H1 (cell line): ENCODE measurements around the gene SSR1. TPM values are rescaled to one million over a fixed set of nuclear protein-coding genes. Genes with fewer than 3 reads are reported as not detected.

Experiments
- CTCF ChIA-PET: fragments of 300-600 bp; sonication (Branson Sonifier 250); formaldehyde crosslinking; loops from one replicate; lab custom pipeline; 2021; ENCODE audit not compliant: partially characterized antibody; lab: Charles Lee
- POLR2A ChIA-PET: fragments of 300-600 bp; sonication (Branson Sonifier 250); formaldehyde crosslinking; loops from one replicate; lab custom pipeline; 2021; ENCODE audit warnings: inconsistent platforms; ENCODE audit not compliant: partially characterized antibody; lab: Charles Lee
- DNase-seq, 2 experiments: peaks; one replicate each; pipeline versions ENCODE4 v3.0.0 to v3.0.0-alpha.2; 2010 to 2022; ENCODE audit warnings: low spot score in 2 of 2, low read depth in 1 of 2, mixed read lengths in 1 of 2
- FAIRE-seq: peaks from 2 replicates; lab custom pipeline; 2011; peaks lifted over from hg19 to GRCh38; lab: Jason Lieb, UNC
- H2AFZ ChIP-seq: 2 replicates; pipeline ENCODE4 v1.8.1; 2012; ENCODE audit warnings: low read length, inconsistent platforms
- H2AK5ac ChIP-seq: 2 replicates; pipeline ENCODE4 v1.6.1; 2013; ENCODE audit warnings: low read depth, low read length
- H2BK120ac ChIP-seq: replicated peaks from 2 replicates; pipeline ENCODE3; 2013; ENCODE audit warnings: low read depth, low read length, inconsistent platforms
- H2BK12ac ChIP-seq: 2 replicates; pipeline ENCODE4 v1.6.1; 2013; ENCODE audit warnings: low read depth, low read length
- H2BK15ac ChIP-seq: 2 replicates; pipeline ENCODE4 v1.6.1; 2013; ENCODE audit warnings: low read length
- H2BK20ac ChIP-seq: 2 replicates; pipeline ENCODE4 v1.6.1; 2013; ENCODE audit warnings: low read length
- H2BK5ac ChIP-seq: 2 replicates; pipeline ENCODE4 v1.6.1; 2013; ENCODE audit warnings: low read depth, low read length
- H3K14ac ChIP-seq: 2 replicates; pipeline ENCODE4 v1.6.1; 2013; ENCODE audit warnings: inconsistent platforms; ENCODE audit not compliant: insufficient read length
- H3K18ac ChIP-seq: 2 replicates; pipeline ENCODE4 v1.6.1; 2013; ENCODE audit warnings: low read length; ENCODE audit errors: extremely low read depth
- H3K23ac ChIP-seq: 2 replicates; pipeline ENCODE4 v1.6.1; 2013; ENCODE audit warnings: inconsistent platforms; ENCODE audit not compliant: insufficient read length
- H3K23me2 ChIP-seq: 2 replicates; pipeline ENCODE4 v1.6.1; 2013; ENCODE audit warnings: low read depth, low read length
- H3K27ac ChIP-seq: 2 replicates; pipeline ENCODE4 v1.6.1; 2011; ENCODE audit warnings: low read depth, low read length, inconsistent platforms
- H3K27me3 ChIP-seq, 4 experiments: replicated peaks in 1 of 4; 1 replicate in 1 of 4; 2 replicates in 3 of 4; pipeline versions ENCODE4 v1.6.1 to v1.8.1; 2011 to 2013; ENCODE audit warnings: low read length in 3 of 4, mild to moderate bottlenecking in 3 of 4, inconsistent platforms in 2 of 4, mixed read lengths in 2 of 4, moderate library complexity in 1 of 4; ENCODE audit not compliant: control insufficient read depth in 3 of 4, insufficient read depth in 3 of 4; ENCODE audit errors: extremely low read depth in 1 of 4
- H3K36me3 ChIP-seq, 4 experiments: 2 replicates each; pipeline versions ENCODE4 v1.6.1 to v1.8.1; 2011 to 2013; ENCODE audit warnings: mild to moderate bottlenecking in 4 of 4, low read length in 3 of 4, moderate library complexity in 2 of 4, control low read depth in 1 of 4, inconsistent platforms in 1 of 4; ENCODE audit not compliant: insufficient read depth in 4 of 4, control insufficient read depth in 2 of 4
- H3K4ac ChIP-seq: replicated peaks from 2 replicates; pipeline ENCODE3; 2013; ENCODE audit warnings: low read length, low read depth, mixed read lengths, inconsistent platforms; ENCODE audit not compliant: insufficient read length
- H3K4me1 ChIP-seq, 4 experiments: replicated peaks in 1 of 4; 1 replicate in 1 of 4; 2 replicates in 3 of 4; pipeline versions ENCODE4 v1.6.1 to v1.8.1; 2011 to 2013; ENCODE audit warnings: low read length in 3 of 4, inconsistent platforms in 2 of 4, mixed read lengths in 1 of 4; ENCODE audit not compliant: insufficient read depth in 4 of 4, control insufficient read depth in 3 of 4
- H3K4me2 ChIP-seq, 2 experiments: 2 replicates each; pipeline versions ENCODE4 v1.6.1 to v1.8.1; 2011 to 2013; ENCODE audit warnings: low read depth in 2 of 2, low read length in 2 of 2, control low read depth in 1 of 2, inconsistent platforms in 1 of 2, mild to moderate bottlenecking in 1 of 2; ENCODE audit not compliant: insufficient read depth in 1 of 2
- H3K4me3 ChIP-seq, 4 experiments: fragments of 200-600, 300-600 bp in 1 of 4; sonication (generic), shearing (Covaris generic), sonication (Bioruptor Twin) in 1 of 4; 2 replicates each; pipeline versions ENCODE4 v1.5.1 to v1.8.1; 2011 to 2016; ENCODE audit warnings: low read length in 4 of 4, low read depth in 3 of 4, control low read depth in 2 of 4, inconsistent platforms in 2 of 4, mild to moderate bottlenecking in 2 of 4, mixed read lengths in 1 of 4, moderate library complexity in 1 of 4; ENCODE audit not compliant: insufficient read depth in 2 of 4; ENCODE audit errors: extremely low read depth in 1 of 4
- H3K56ac ChIP-seq: replicated peaks from 2 replicates; pipeline ENCODE3; 2013; ENCODE audit warnings: low read depth, mild to moderate bottlenecking, mixed read lengths, low read length, inconsistent platforms; ENCODE audit not compliant: insufficient read length
- H3K79me1 ChIP-seq: 2 replicates; pipeline ENCODE4 v1.6.1; 2013; ENCODE audit warnings: low read depth, low read length, control low read depth
- H3K79me2 ChIP-seq, 2 experiments: 2 replicates each; pipeline versions ENCODE4 v1.6.1 to v1.8.1; 2012 to 2013; ENCODE audit warnings: low read length in 2 of 2, mild to moderate bottlenecking in 2 of 2, inconsistent platforms in 1 of 2; ENCODE audit not compliant: insufficient read depth in 2 of 2, control insufficient read depth in 1 of 2
- H3K9ac ChIP-seq, 4 experiments: replicated peaks in 1 of 4; 1 replicate in 1 of 4; 2 replicates in 3 of 4; pipeline versions ENCODE4 v1.6.1 to v1.8.1; 2011 to 2013; ENCODE audit warnings: low read depth in 3 of 4, low read length in 3 of 4, control low read depth in 2 of 4, mild to moderate bottlenecking in 2 of 4, moderate library complexity in 2 of 4, inconsistent platforms in 1 of 4; ENCODE audit errors: extremely low read depth in 1 of 4
- H3K9me3 ChIP-seq, 2 experiments: 2 replicates each; pipeline versions ENCODE4 v1.6.1 to v1.8.1; 2012 to 2013; ENCODE audit warnings: mild to moderate bottlenecking in 2 of 2, moderate library complexity in 2 of 2, control low read depth in 1 of 2, inconsistent platforms in 1 of 2, low read depth in 1 of 2, low read length in 1 of 2, mixed read lengths in 1 of 2; ENCODE audit not compliant: insufficient read depth in 2 of 2
- H4K20me1 ChIP-seq, 2 experiments: replicated peaks in 1 of 2; 2 replicates each; pipeline versions ENCODE3 to v1.8.1; 2011 to 2013; ENCODE audit warnings: inconsistent platforms in 2 of 2, low read length in 2 of 2, mild to moderate bottlenecking in 1 of 2; ENCODE audit not compliant: insufficient read depth in 2 of 2, control insufficient read depth in 1 of 2
- H4K5ac ChIP-seq: 2 replicates; pipeline ENCODE4 v1.6.1; 2013; ENCODE audit warnings: low read length, low read depth, mixed read lengths, inconsistent platforms; ENCODE audit not compliant: insufficient read length
- H4K8ac ChIP-seq: 2 replicates; pipeline ENCODE4 v1.8.0; 2013; ENCODE audit warnings: mild to moderate bottlenecking, moderate library complexity, low read length, inconsistent platforms; ENCODE audit not compliant: insufficient read depth; ENCODE audit errors: extremely low read depth
- H4K91ac ChIP-seq: replicated peaks from 2 replicates; pipeline ENCODE3; 2013; ENCODE audit warnings: low read length, mixed read lengths, inconsistent platforms; ENCODE audit not compliant: insufficient read length
- ASH2L ChIP-seq: fragments of 200-600, 300-600 bp; sonication (generic); IDR thresholded peaks from one replicate; pipeline ENCODE4 v1.7.1; 2017; ENCODE audit warnings: low read length
- BACH1 ChIP-seq: IDR thresholded peaks from 2 replicates; pipeline ENCODE4 v1.6.1; 2012; ENCODE audit warnings: low read length, improper control_type of control experiment
- CEBPB ChIP-seq: IDR thresholded peaks from 2 replicates; pipeline ENCODE4 v1.6.1; 2012; ENCODE audit warnings: low read depth, low read length
- SAP30 ChIP-seq: fragments of 300-600 bp; sonication (generic); IDR thresholded peaks from 2 replicates; pipeline ENCODE4 v1.7.1; 2012; ENCODE audit warnings: low read length, moderate library complexity, mild to moderate bottlenecking, inconsistent platforms; ENCODE audit not compliant: insufficient read depth, insufficient replicate concordance
- SIX5 ChIP-seq: IDR thresholded peaks from 2 replicates; pipeline ENCODE4 v1.6.1; 2011; ENCODE audit warnings: mild to moderate bottlenecking, low read depth, low read length
- YY1 ChIP-seq: IDR thresholded peaks from 2 replicates; pipeline ENCODE4 v1.6.1; 2011; ENCODE audit warnings: low read depth, mild to moderate bottlenecking, low read length
- WGBS, 2 experiments: shearing (Covaris generic) in 1 of 2; methylation state at CpG; one replicate each; pipeline versions ENCODE4 v1.1.6 to v1.1.7; 2013 to 2015; ENCODE audit warnings: low lambda C conversion rate in 2 of 2, mixed read lengths in 2 of 2, inconsistent platforms in 1 of 2, low coverage in 1 of 2, missing lambda C conversion rate in 1 of 2; ENCODE audit not compliant: insufficient replicate concordance in 2 of 2, insufficient coverage in 1 of 2, insufficient read length in 1 of 2; ENCODE audit errors: extremely low coverage in 1 of 2, missing lambda C conversion rate in 1 of 2; 5-methylcytosine and 5-hydroxymethylcytosine counted together
- polyA plus RNA-seq, 7 experiments: library from polyadenylated mRNA; depleted of rRNA in 3 of 7; stranded (reverse) in 5 of 7; unstranded in 2 of 7; fragments of >200 nt in 5 of 7; fragments of 200-250 nt in 2 of 7; gene quantifications; 1 replicate in 5 of 7; 2 replicates in 1 of 7; 4 replicates in 1 of 7; pipeline versions ENCODE4 v1.2.1 to v1.2.3, GENCODE V29; 2011 to 2013; ENCODE audit warnings: missing spikeins in 2 of 7, mixed read lengths in 2 of 7
- total RNA-seq: library from RNA; stranded (reverse); fragmentation: NEBNext Ultra II Directional; extraction: Animal tissue kit (Norgen Biotek cat#: 25700); gene quantifications from 2 replicates; pipeline ENCODE4 v1.2.1, GENCODE V29; 2021

Gene SSR1
- total and polyA plus RNA-seq, 2 of the 8 experiments (the other 6 are each of a cell fraction or from before 2014, with no cell fraction given), result 26.6 to 117 TPM

DNA sequence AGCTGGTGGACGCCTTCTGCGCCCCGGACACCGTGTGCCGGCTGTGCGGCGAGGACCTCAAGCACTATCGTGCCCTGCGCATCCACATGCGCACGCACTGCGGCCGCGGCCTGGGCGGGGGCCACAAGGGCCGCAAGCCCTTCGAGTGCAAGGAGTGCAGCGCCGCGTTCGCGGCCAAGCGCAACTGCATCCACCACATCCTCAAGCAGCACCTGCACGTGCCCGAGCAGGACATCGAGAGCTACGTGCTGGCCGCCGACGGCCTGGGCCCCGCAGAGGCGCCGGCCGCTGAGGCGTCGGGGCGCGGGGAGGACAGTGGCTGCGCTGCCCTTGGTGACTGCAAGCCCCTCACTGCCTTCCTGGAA, 82.7 kb downstream of the SSR1 start:
- H2BK5ac ChIP-seq, result no peak overlapping the region
- H3K4me1 ChIP-seq, result peaks cover 0 to under 1% (median 0%) of the 10 kb centered on the region in 4 experiments; a peak in 1 of 7 replicates
- peaks cover 3 to 34% (median 21%) of the 10 kb centered on the region in 4 experiments; a peak in 6 of 8 replicates for H3K36me3 ChIP-seq
- H3K9me3 ChIP-seq, result no peaks in the 10 kb centered on the region
- H3K79me1 ChIP-seq, result no peaks in the 10 kb centered on the region; the same call in 1 of the 2 replicates
- H3K56ac ChIP-seq, result no peak overlapping the region
- DNase-seq, result no peak
- no peaks in the 10 kb centered on the region for H3K27me3 ChIP-seq
- H3K27ac ChIP-seq, result no peak overlapping the region
- H3K14ac ChIP-seq, result no peak overlapping the region
- TF ChIP-seq SIX5 (no peak), ASH2L (no peak), BACH1 (no peak), SAP30 (no peak), CEBPB (no peak), YY1 (no peak)
- no peak overlapping the region for H4K5ac ChIP-seq
- no peak overlapping the region for H2BK120ac ChIP-seq
- no peak overlapping the region for H4K8ac ChIP-seq
- no peak overlapping the region for H3K9ac ChIP-seq
- no peak overlapping the region for H2AFZ ChIP-seq
- no peak overlapping the region for H3K4ac ChIP-seq
- no peak overlapping the region for H3K18ac ChIP-seq
- POLR2A ChIA-PET, result no interaction called here
- 96% methylated on average over 36 of the region's 39 CpGs; no CpG with 5 or more reads in 1 of the 2 experiments for WGBS, 2 experiments
- no peak overlapping the region for H2BK20ac ChIP-seq
- H2BK15ac ChIP-seq, result no peak overlapping the region
- no peak for FAIRE-seq
- H3K23ac ChIP-seq, result no peak overlapping the region
- peaks cover 0 to 2% of the 10 kb centered on the region in 2 experiments for H4K20me1 ChIP-seq
- no peak overlapping the region for H3K4me2 ChIP-seq
- no peaks in the 10 kb centered on the region for H3K79me2 ChIP-seq
- H4K91ac ChIP-seq, result no peak overlapping the region
- H3K23me2 ChIP-seq, result no peaks in the 10 kb centered on the region
- no peak overlapping the region for H2AK5ac ChIP-seq
- H2BK12ac ChIP-seq, result no peak overlapping the region
- CTCF ChIA-PET, result interaction anchor here (3.0 to 3.7 kb wide), 2 partner anchors 8 to 13 kb away, joined by 13 to 20 read pairs; no protein-coding TSS in a partner anchor
- no peak overlapping the region for H3K4me3 ChIP-seq
